ENCODE measurements around the gene LRRC71.

- no peak for TF ChIP-seq POLR2AphosphoS5 (IDR thresholded peaks at IDR 0.05; ENCODE audit: low read depth, low read length)
- TF ChIP-seq CTCF (IDR thresholded peaks at IDR 0.05), result no peak
- TF ChIP-seq REST (IDR thresholded peaks at IDR 0.05; ENCODE audit: low read depth, low read length), result no peak
- no peak for TF ChIP-seq ELF1 (IDR thresholded peaks at IDR 0.05)
- no peak for TF ChIP-seq EZH2phosphoT487 (IDR thresholded peaks at IDR 0.05; ENCODE audit: borderline replicate concordance, low read depth)
- TF ChIP-seq MAX (IDR thresholded peaks at IDR 0.05; ENCODE audit: low read depth), result no peak
- no peak for TF ChIP-seq CHD2 (IDR thresholded peaks at IDR 0.05; ENCODE audit: low read length, partially characterized antibody)
- no peak for TF ChIP-seq YY1 (IDR thresholded peaks at IDR 0.05; ENCODE audit: low read depth)
These were observed 9.3 kb downstream of the LRRC71 start for GRCh38 chr1:156929596-156930238.
